Upper lobe of right lung (tissue), 1 donor: ENCODE measurements around the gene PRKRA. TPM values are rescaled to one million over a fixed set of nuclear protein-coding genes. Genes with fewer than 3 reads are reported as not detected.
A peak's percentile ranks its signal among the peaks of the same experiment; 100 is the strongest.

Experiments used
- ATAC-seq: fragments of 200-7000 bp; cut with Tn5 transposase; one replicate; pipeline ENCODE4 v1.9.1; 2020; ENCODE audit warnings: mild to moderate bottlenecking, moderate library complexity
- DNase-seq: peaks from one replicate; pipeline ENCODE4 v3.0.0-alpha.2; 2020
- H3K27ac ChIP-seq: fragments of 200-600 bp; one replicate; pipeline ENCODE4 v1.8.0; 2022
- H3K27me3 ChIP-seq: fragments of 200-600 bp; one replicate; pipeline ENCODE4 v1.8.0; 2022; ENCODE audit warnings: mild to moderate bottlenecking
- H3K36me3 ChIP-seq: fragments of 200-600 bp; one replicate; pipeline ENCODE4 v1.8.0; 2022
- H3K4me1 ChIP-seq: fragments of 200-600 bp; one replicate; pipeline ENCODE4 v1.8.0; 2022
- H3K4me3 ChIP-seq: fragments of 200-600 bp; one replicate; pipeline ENCODE4 v1.8.0; 2022; ENCODE audit warnings: mild to moderate bottlenecking
- H3K9me3 ChIP-seq: fragments of 200-600 bp; one replicate; pipeline ENCODE4 v1.8.0; 2022
- CTCF ChIP-seq: fragments of 200-600 bp; IDR thresholded peaks from one replicate; pipeline ENCODE4 v1.8.0; 2022; ENCODE audit warnings: antibody characterized with exemption
- intact Hi-C: fragments of 100-400 bp; cut with DNase I; formaldehyde crosslinking; loops from one replicate; pipeline ENCODE4 v1.11.0; 2022
- total RNA-seq: library from RNA; stranded (reverse); fragmentation: NEBNext Ultra II Directional; extraction: Animal tissue kit (Norgen Biotek cat#: 25700); gene quantifications from one replicate; pipeline ENCODE4 v1.2.1, GENCODE V29; 2021
- donor health status: DM: no; HTN: yes; CAD: no; lungs with severe emphysema.

Gene PRKRA
- total RNA-seq, 1 donor from 2014 or later: 47.3 TPM

- Histone ChIP-seq H3K27me3 (no peaks in the 10 kb centered on the region), H3K4me1 (peaks cover 21% of the 10 kb centered on the region), H3K36me3 (peaks cover 43% of the 10 kb centered on the region), H3K27ac (peak overlapping the region; percentile 98), H3K9me3 (no peaks in the 10 kb centered on the region), H3K4me3 (peak overlapping the region; percentile 85)
- ATAC-seq: no peak
- no peak for TF ChIP-seq CTCF
- DNase-seq: no peak
- intact Hi-C loops: no loop called here
Observed at GRCh38 chr2:178448968-178449661, 1.9 kb downstream of the PRKRA start.

- Histone ChIP-seq H3K27me3 (no peaks in the 10 kb centered on the region), H3K36me3 (peaks cover 98% of the 10 kb centered on the region), H3K27ac (no peak overlapping the region), H3K4me1 (no peaks in the 10 kb centered on the region), H3K9me3 (no peaks in the 10 kb centered on the region), H3K4me3 (no peak overlapping the region)
- intact Hi-C loops: no loop called here
- ATAC-seq: no peak
- TF ChIP-seq CTCF: no peak
- DNase-seq: no peak
Observed at GRCh38 chr2:178441426-178441825, 9.5 kb downstream of the PRKRA start.

GRCh38 chr2:178436662-178437061 is 14.3 kb downstream of the PRKRA start:
- TF ChIP-seq CTCF: no peak
- intact Hi-C loops: no loop called here
- Histone ChIP-seq H3K4me3 (no peak overlapping the region), H3K9me3 (no peaks in the 10 kb centered on the region), H3K27ac (no peak overlapping the region), H3K27me3 (no peaks in the 10 kb centered on the region), H3K4me1 (no peaks in the 10 kb centered on the region), H3K36me3 (peaks cover 98% of the 10 kb centered on the region)
- ATAC-seq (no peak), DNase-seq (no peak)

GRCh38 chr2:178429336-178429735 is 21.6 kb downstream of the PRKRA start:
- Histone ChIP-seq H3K9me3 (no peaks in the 10 kb centered on the region), H3K4me3 (no peak overlapping the region), H3K36me3 (peaks cover 73% of the 10 kb centered on the region), H3K4me1 (no peaks in the 10 kb centered on the region), H3K27me3 (no peaks in the 10 kb centered on the region), H3K27ac (no peak overlapping the region)
- no peak for TF ChIP-seq CTCF
- ATAC-seq (no peak), DNase-seq (no peak)
- intact Hi-C loops: no loop called here

GRCh38 chr2:178428396-178428806 is 22.6 kb downstream of the PRKRA start:
- Histone ChIP-seq H3K36me3 (peaks cover 63% of the 10 kb centered on the region), H3K4me1 (no peaks in the 10 kb centered on the region), H3K27me3 (no peaks in the 10 kb centered on the region), H3K4me3 (no peak overlapping the region), H3K9me3 (no peaks in the 10 kb centered on the region), H3K27ac (no peak overlapping the region)
- DNase-seq (no peak), ATAC-seq (no peak)
- intact Hi-C loops: no loop called here
- TF ChIP-seq CTCF: no peak

- Histone ChIP-seq H3K4me1 (no peaks in the 10 kb centered on the region), H3K27ac (no peak overlapping the region), H3K4me3 (no peak overlapping the region), H3K36me3 (peaks cover 54% of the 10 kb centered on the region), H3K9me3 (no peaks in the 10 kb centered on the region), H3K27me3 (no peaks in the 10 kb centered on the region)
- intact Hi-C loops: no loop called here
- no peak for DNase-seq
- TF ChIP-seq CTCF: no peak
- no peak for ATAC-seq
Observed at GRCh38 chr2:178427458-178427857, 23.5 kb downstream of the PRKRA start.
